GM12878 (cell line): ENCODE measurements around the gene LAMA2. TPM values are rescaled to one million over a fixed set of nuclear protein-coding genes. Genes with fewer than 3 reads are reported as not detected.

Experiments used
- ATAC-seq: fragments of 200-7000 bp; cut with Tn5 transposase; 3 replicates; pipeline ENCODE4 v1.9.1; 2020; ENCODE audit warnings: mild to moderate bottlenecking, moderate library complexity
- BruUV-seq: library from RNA; stranded (reverse); fragments of 400-500 nt; replicated peaks from 2 replicates; lab custom pipeline; 2021; lab: Mats Ljungman, UMichigan
- CTCF ChIA-PET: fragments of 300-600 bp; sonication (Branson Sonifier 250); formaldehyde crosslinking; extraction: SDS; loops from one replicate; lab custom pipeline; 2021; ENCODE audit warnings: inconsistent platforms; lab: Yijun Ruan, JAX
- POLR2A ChIA-PET: fragments of 350-600 bp; formaldehyde crosslinking; extraction: SDS; loops from one replicate; lab custom pipeline; 2021; ENCODE audit warnings: inconsistent platforms; lab: Charles Lee
- RAD21 ChIA-PET: fragments of 300-600 bp; sonication (Branson Sonifier 250); formaldehyde crosslinking; loops from one replicate; lab custom pipeline; 2023; ENCODE audit warnings: antibody characterized with exemption; ENCODE audit not compliant: unreplicated experiment; lab: Charles Lee
- SMC1A ChIA-PET: fragments of 300-600 bp; sonication (Branson Sonifier 250); formaldehyde crosslinking; loops from one replicate; lab custom pipeline; 2023; ENCODE audit not compliant: unreplicated experiment, uncharacterized antibody; lab: Charles Lee
- DNase-seq: peaks from one replicate; pipeline ENCODE4 v3.0.0-alpha.2; 2011; ENCODE audit warnings: low read depth, low spot score
- FAIRE-seq: peaks from 3 replicates; lab custom pipeline; 2011; peaks lifted over from hg19 to GRCh38; lab: Jason Lieb, UNC
- H2AFZ ChIP-seq: 2 replicates; pipeline ENCODE4 v1.6.0; 2011; ENCODE audit warnings: low read depth, low read length, control low read depth; ENCODE audit not compliant: control insufficient read depth
- H3K27ac ChIP-seq: 2 replicates; pipeline ENCODE4 v1.5.1; 2011; ENCODE audit warnings: control low read depth; ENCODE audit not compliant: control insufficient read depth, insufficient read depth
- H3K27me3 ChIP-seq, 2 experiments: replicated peaks in 1 of 2; 2 replicates each; pipeline versions ENCODE4 v1.6.0 to v1.6.1; 2011; ENCODE audit warnings: low read length in 1 of 2; ENCODE audit not compliant: control insufficient read depth in 2 of 2, insufficient read depth in 2 of 2
- H3K36me3 ChIP-seq, 2 experiments: 2 replicates each; pipeline ENCODE4 v1.5.1; 2011; ENCODE audit warnings: low read length in 1 of 2; ENCODE audit not compliant: control insufficient read depth in 2 of 2, insufficient read depth in 2 of 2
- H3K4me1 ChIP-seq: 2 replicates; pipeline ENCODE4 v1.6.1; 2011; ENCODE audit warnings: mild to moderate bottlenecking, low read length, moderate library complexity, mixed read lengths; ENCODE audit not compliant: control insufficient read depth, insufficient read depth
- H3K4me2 ChIP-seq: 2 replicates; pipeline ENCODE4 v1.6.0; 2011; ENCODE audit warnings: control low read depth; ENCODE audit not compliant: control insufficient read depth, insufficient read depth
- H3K4me3 ChIP-seq: fragments of 200-600 bp; sonication (generic); 2 replicates; pipeline ENCODE4 v1.5.1; 2016
- H3K79me2 ChIP-seq: 2 replicates; pipeline ENCODE4 v1.6.0; 2011; ENCODE audit warnings: low read length; ENCODE audit not compliant: control insufficient read depth, insufficient read depth
- H3K9ac ChIP-seq: 2 replicates; pipeline ENCODE4 v1.8.0; 2011; ENCODE audit warnings: low read length, control low read depth, mixed read lengths; ENCODE audit not compliant: control insufficient read depth, insufficient read depth
- H3K9me3 ChIP-seq: replicated peaks from 3 replicates; pipeline ENCODE4 v1.5.1; 2011; ENCODE audit warnings: mild to moderate bottlenecking, low read length; ENCODE audit not compliant: control insufficient read depth, insufficient read depth
- H4K20me1 ChIP-seq: 2 replicates; pipeline ENCODE4 v1.6.0; 2011; ENCODE audit not compliant: control insufficient read depth, insufficient read depth
- ASH2L ChIP-seq: fragments of 300-600, 200-600 bp; sonication (generic); IDR thresholded peaks from 2 replicates; pipeline ENCODE4 v1.6.1; 2017; ENCODE audit warnings: low read depth, mild to moderate bottlenecking, borderline replicate concordance
- CBFB ChIP-seq: IDR thresholded peaks from 2 replicates; pipeline ENCODE4 v1.6.1; 2016; ENCODE audit warnings: antibody characterized with exemption, low read depth
- EGR1 ChIP-seq, 2 experiments: IDR thresholded peaks; 1 replicate in 1 of 2; 2 replicates in 1 of 2; pipeline ENCODE4 v1.6.1; 2011 to 2012; ENCODE audit warnings: low read depth in 2 of 2, low read length in 2 of 2, borderline replicate concordance in 1 of 2, mild to moderate bottlenecking in 1 of 2, moderate library complexity in 1 of 2
- EZH2 ChIP-seq: IDR thresholded peaks from 2 replicates; pipeline ENCODE4 v1.6.1; 2012; ENCODE audit warnings: low read depth, mild to moderate bottlenecking, control low read depth, inconsistent platforms, low read length, borderline replicate concordance; ENCODE audit not compliant: control insufficient read depth
- HDAC2 ChIP-seq: fragments of 200-600 bp; sonication (generic); IDR thresholded peaks from 2 replicates; pipeline ENCODE4 v1.6.1; 2017
- IKZF1 ChIP-seq: fragments of 450-650 bp; conservative IDR thresholded peaks from 2 replicates; pipeline ENCODE4 v1.6.1; 2017; ENCODE audit warnings: antibody characterized with exemption, mild to moderate bottlenecking
- JUNB ChIP-seq: IDR thresholded peaks from 2 replicates; pipeline ENCODE4 v1.6.1; 2016; ENCODE audit warnings: antibody characterized with exemption, mild to moderate bottlenecking
- MEF2B ChIP-seq: fragments of 450-650 bp; IDR thresholded peaks from 2 replicates; pipeline ENCODE4 v1.6.1; 2018; ENCODE audit warnings: mild to moderate bottlenecking, moderate library complexity; ENCODE audit not compliant: partially characterized antibody, poor library complexity, severe bottlenecking
- MYB ChIP-seq: fragments of 150-350 bp; IDR thresholded peaks from 2 replicates; pipeline ENCODE4 v1.6.1; 2014; ENCODE audit warnings: mild to moderate bottlenecking, low read depth, low read length, borderline replicate concordance
- PAX8 ChIP-seq: fragments of 450-650 bp; IDR thresholded peaks from 2 replicates; pipeline ENCODE4 v1.6.1; 2017; ENCODE audit warnings: mild to moderate bottlenecking, moderate library complexity
- TAF1 ChIP-seq: IDR thresholded peaks from 2 replicates; pipeline ENCODE4 v1.6.1; 2011; ENCODE audit warnings: mild to moderate bottlenecking, low read depth, low read length, borderline replicate concordance
- ZNF24 ChIP-seq: fragments of 450-650 bp; IDR thresholded peaks from 2 replicates; pipeline ENCODE4 v1.6.1; 2017; ENCODE audit warnings: antibody characterized with exemption, mild to moderate bottlenecking
- WGBS: methylation state at CpG from one replicate; pipeline ENCODE4 v1.1.6; 2016; ENCODE audit warnings: low lambda C conversion rate; ENCODE audit not compliant: insufficient replicate concordance, insufficient coverage; ENCODE audit errors: missing lambda C conversion rate; 5-methylcytosine and 5-hydroxymethylcytosine counted together
- in situ Hi-C: fragments of 300-500 bp; cut with MboI; formaldehyde crosslinking; loops from 9 replicates; pipeline ENCODE4 v1.14.3; 2018; ENCODE audit warnings: mixed read lengths
- intact Hi-C: fragments of 100-400 bp; cut with micrococcal nuclease; formaldehyde crosslinking; loops from one replicate; pipeline ENCODE4 v1.14.2; 2022; ENCODE audit not compliant: unreplicated experiment
- polyA plus RNA-seq, 11 experiments: library from polyadenylated mRNA; depleted of rRNA in 4 of 11; unstranded in 6 of 11; stranded (reverse) in 5 of 11; fragments of >200 nt; fragmentation: Nextera tagmentation in 4 of 11; fragmentation: Illumina TruSeq in 1 of 11; extraction: Ambion mirVana in 4 of 11; extraction: Trizol in 1 of 11; gene quantifications; 1 replicate in 1 of 11; 2 replicates in 10 of 11; pipeline versions ENCODE4 v1.2.1 to v1.2.3, GENCODE V29; 2011 to 2016; ENCODE audit warnings: inconsistent platforms in 2 of 11, missing spikeins in 2 of 11, low read depth in 1 of 11
- total RNA-seq, 4 experiments: library from RNA; depleted of rRNA in 3 of 4; stranded (reverse); fragments of >200 nt in 3 of 4; fragmentation: Illumina TruSeq in 1 of 4; extraction: Trizol in 1 of 4; gene quantifications; 2 replicates each; pipeline versions ENCODE4 v1.2.1 to v1.2.3, GENCODE V29; 2013 to 2021
- TF ChIP-seq, protein P1 (sequence below): fragments of 450-650 bp; formaldehyde crosslinking; IDR thresholded peaks from 2 replicates; pipeline ENCODE4 v1.5.0; 2022; ENCODE audit warnings: mild to moderate bottlenecking, missing genetic modification characterization
- TF ChIP-seq, protein P2 (sequence below): fragments of 450-650 bp; IDR thresholded peaks from 2 replicates; pipeline ENCODE4 v1.6.1; 2014; ENCODE audit warnings: mild to moderate bottlenecking
- TF ChIP-seq, protein P3 (sequence below), 3 experiments: IDR thresholded peaks in 2 of 3; conservative IDR thresholded peaks in 1 of 3; 2 replicates each; pipeline ENCODE4 v1.5.1; 2011; ENCODE audit warnings: low read depth in 3 of 3, low read length in 3 of 3, mild to moderate bottlenecking in 3 of 3, control low read depth in 2 of 3, moderate library complexity in 2 of 3, inconsistent platforms in 1 of 3, mixed read lengths in 1 of 3; ENCODE audit not compliant: control insufficient read depth in 2 of 3, insufficient read depth in 1 of 3; ENCODE audit errors: extremely low read depth in 1 of 3
- TF ChIP-seq, protein P4 (sequence below): IDR thresholded peaks from 2 replicates; pipeline ENCODE4 v1.6.1; 2011; ENCODE audit warnings: low read depth, low read length, improper control_type of control experiment, borderline replicate concordance
- TF ChIP-seq, protein P5 (sequence below): IDR thresholded peaks from 2 replicates; pipeline ENCODE4 v1.6.1; 2012; ENCODE audit warnings: low read depth, low read length, improper control_type of control experiment

The LAMA2 gene
- total and polyA plus RNA-seq, 10 of the 15 experiments (the other 5 are each of a cell fraction or from before 2014, with no cell fraction given) = 0.04 to 2.0 (median 0.37) TPM; not detected in 1

DNA sequence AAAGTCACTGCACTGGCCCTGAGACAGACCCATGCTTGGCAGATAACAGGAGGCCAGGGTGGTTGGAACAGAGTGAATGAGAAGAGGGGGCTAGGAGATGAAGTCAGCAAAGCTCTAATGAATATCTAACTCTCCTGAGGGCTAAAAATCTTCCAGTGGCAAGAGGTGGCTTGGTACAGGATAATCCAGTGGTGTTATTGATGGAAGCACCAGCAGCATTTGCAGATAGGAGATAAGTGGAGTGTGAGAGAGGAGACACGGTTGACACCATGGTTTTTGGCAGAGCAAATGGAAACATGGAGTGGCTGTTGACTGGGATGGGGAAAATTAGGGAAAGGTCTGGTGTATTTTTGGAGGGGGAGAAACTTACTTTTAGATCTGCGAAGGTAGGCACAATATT is 464.0 kb downstream of the LAMA2 start:
- CTCF ChIA-PET = no interaction called here
- 9% methylated on average over 2 of the region's 2 CpGs for WGBS
- ATAC-seq = no peak
- Histone ChIP-seq H4K20me1 (no peaks in the 10 kb centered on the region), H3K9ac (no peak overlapping the region), H3K4me2 (no peak overlapping the region), H3K4me1 (no peaks in the 10 kb centered on the region), H3K4me3 (no peak overlapping the region), H2AFZ (no peak overlapping the region), H3K27ac (no peak overlapping the region), H3K36me3 (no peaks in the 10 kb centered on the region), H3K9me3 (no peaks in the 10 kb centered on the region), H3K79me2 (no peaks in the 10 kb centered on the region), H3K27me3 (no peaks in the 10 kb centered on the region)
- intact Hi-C loops (loop anchor here (1.0 kb wide), 1 partner anchor 11 kb away; no protein-coding TSS in a partner anchor), in situ Hi-C loops (no loop called here)
- POLR2A ChIA-PET = no interaction called here
- TF ChIP-seq PAX8 (no peak), TAF1 (no peak), MEF2B (no peak), EZH2 (no peak), ZNF24 (no peak), ASH2L (no peak), HDAC2 (no peak), JUNB (no peak), MYB (no peak), IKZF1 (no peak), CBFB (no peak), EGR1 (IDR thresholded peaks at IDR 0.05; ENCODE audit: borderline replicate concordance in 1 of 2, low read depth in 2 of 2, low read length in 2 of 2) (no peak)
- TF ChIP-seq, protein P1, sequence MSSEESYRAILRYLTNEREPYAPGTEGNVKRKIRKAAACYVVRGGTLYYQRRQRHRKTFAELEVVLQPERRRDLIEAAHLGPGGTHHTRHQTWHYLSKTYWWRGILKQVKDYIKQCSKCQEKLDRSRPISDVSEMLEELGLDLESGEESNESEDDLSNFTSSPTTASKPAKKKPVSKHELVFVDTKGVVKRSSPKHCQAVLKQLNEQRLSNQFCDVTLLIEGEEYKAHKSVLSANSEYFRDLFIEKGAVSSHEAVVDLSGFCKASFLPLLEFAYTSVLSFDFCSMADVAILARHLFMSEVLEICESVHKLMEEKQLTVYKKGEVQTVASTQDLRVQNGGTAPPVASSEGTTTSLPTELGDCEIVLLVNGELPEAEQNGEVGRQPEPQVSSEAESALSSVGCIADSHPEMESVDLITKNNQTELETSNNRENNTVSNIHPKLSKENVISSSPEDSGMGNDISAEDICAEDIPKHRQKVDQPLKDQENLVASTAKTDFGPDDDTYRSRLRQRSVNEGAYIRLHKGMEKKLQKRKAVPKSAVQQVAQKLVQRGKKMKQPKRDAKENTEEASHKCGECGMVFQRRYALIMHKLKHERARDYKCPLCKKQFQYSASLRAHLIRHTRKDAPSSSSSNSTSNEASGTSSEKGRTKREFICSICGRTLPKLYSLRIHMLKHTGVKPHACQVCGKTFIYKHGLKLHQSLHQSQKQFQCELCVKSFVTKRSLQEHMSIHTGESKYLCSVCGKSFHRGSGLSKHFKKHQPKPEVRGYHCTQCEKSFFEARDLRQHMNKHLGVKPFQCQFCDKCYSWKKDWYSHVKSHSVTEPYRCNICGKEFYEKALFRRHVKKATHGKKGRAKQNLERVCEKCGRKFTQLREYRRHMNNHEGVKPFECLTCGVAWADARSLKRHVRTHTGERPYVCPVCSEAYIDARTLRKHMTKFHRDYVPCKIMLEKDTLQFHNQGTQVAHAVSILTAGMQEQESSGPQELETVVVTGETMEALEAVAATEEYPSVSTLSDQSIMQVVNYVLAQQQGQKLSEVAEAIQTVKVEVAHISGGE (CRISPR knock-in tag) = no peak
- TF ChIP-seq, protein P2, sequence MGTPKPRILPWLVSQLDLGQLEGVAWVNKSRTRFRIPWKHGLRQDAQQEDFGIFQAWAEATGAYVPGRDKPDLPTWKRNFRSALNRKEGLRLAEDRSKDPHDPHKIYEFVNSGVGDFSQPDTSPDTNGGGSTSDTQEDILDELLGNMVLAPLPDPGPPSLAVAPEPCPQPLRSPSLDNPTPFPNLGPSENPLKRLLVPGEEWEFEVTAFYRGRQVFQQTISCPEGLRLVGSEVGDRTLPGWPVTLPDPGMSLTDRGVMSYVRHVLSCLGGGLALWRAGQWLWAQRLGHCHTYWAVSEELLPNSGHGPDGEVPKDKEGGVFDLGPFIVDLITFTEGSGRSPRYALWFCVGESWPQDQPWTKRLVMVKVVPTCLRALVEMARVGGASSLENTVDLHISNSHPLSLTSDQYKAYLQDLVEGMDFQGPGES = no peak
- TF ChIP-seq, protein P3, sequence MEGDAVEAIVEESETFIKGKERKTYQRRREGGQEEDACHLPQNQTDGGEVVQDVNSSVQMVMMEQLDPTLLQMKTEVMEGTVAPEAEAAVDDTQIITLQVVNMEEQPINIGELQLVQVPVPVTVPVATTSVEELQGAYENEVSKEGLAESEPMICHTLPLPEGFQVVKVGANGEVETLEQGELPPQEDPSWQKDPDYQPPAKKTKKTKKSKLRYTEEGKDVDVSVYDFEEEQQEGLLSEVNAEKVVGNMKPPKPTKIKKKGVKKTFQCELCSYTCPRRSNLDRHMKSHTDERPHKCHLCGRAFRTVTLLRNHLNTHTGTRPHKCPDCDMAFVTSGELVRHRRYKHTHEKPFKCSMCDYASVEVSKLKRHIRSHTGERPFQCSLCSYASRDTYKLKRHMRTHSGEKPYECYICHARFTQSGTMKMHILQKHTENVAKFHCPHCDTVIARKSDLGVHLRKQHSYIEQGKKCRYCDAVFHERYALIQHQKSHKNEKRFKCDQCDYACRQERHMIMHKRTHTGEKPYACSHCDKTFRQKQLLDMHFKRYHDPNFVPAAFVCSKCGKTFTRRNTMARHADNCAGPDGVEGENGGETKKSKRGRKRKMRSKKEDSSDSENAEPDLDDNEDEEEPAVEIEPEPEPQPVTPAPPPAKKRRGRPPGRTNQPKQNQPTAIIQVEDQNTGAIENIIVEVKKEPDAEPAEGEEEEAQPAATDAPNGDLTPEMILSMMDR (IDR thresholded peaks at IDR 0.05 in 2 of 3, conservative IDR thresholded peaks at IDR 0.05 in 1 of 3; ENCODE audit: control insufficient read depth in 2 of 3, extremely low read depth in 1 of 3, insufficient read depth in 1 of 3, low read depth in 3 of 3, low read length in 3 of 3) = no peak
- TF ChIP-seq, protein P4, sequence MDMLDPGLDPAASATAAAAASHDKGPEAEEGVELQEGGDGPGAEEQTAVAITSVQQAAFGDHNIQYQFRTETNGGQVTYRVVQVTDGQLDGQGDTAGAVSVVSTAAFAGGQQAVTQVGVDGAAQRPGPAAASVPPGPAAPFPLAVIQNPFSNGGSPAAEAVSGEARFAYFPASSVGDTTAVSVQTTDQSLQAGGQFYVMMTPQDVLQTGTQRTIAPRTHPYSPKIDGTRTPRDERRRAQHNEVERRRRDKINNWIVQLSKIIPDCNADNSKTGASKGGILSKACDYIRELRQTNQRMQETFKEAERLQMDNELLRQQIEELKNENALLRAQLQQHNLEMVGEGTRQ = no peak
- TF ChIP-seq, protein P5, sequence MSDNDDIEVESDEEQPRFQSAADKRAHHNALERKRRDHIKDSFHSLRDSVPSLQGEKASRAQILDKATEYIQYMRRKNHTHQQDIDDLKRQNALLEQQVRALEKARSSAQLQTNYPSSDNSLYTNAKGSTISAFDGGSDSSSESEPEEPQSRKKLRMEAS = no peak
- RAD21 ChIA-PET = no interaction called here
- FAIRE-seq = no peak
- SMC1A ChIA-PET = interaction anchor here (0.6 kb wide), 1 partner anchor 20 kb away, joined by 3 read pairs; no protein-coding TSS in a partner anchor
- no TSS peak for BruUV-seq
- no peak for DNase-seq
